ENCODE data around the gene DCST1. TPM values are rescaled to one million over a fixed set of nuclear protein-coding genes. Genes with fewer than 3 reads are reported as not detected.
A peak's percentile ranks its signal among the peaks of the same experiment; 100 is the strongest.

The DCST1 gene
- total and polyA plus RNA-seq, 2 donors (not counting 3 experiments of a cell fraction or from before 2014, with no cell fraction given) = not detected

DNA sequence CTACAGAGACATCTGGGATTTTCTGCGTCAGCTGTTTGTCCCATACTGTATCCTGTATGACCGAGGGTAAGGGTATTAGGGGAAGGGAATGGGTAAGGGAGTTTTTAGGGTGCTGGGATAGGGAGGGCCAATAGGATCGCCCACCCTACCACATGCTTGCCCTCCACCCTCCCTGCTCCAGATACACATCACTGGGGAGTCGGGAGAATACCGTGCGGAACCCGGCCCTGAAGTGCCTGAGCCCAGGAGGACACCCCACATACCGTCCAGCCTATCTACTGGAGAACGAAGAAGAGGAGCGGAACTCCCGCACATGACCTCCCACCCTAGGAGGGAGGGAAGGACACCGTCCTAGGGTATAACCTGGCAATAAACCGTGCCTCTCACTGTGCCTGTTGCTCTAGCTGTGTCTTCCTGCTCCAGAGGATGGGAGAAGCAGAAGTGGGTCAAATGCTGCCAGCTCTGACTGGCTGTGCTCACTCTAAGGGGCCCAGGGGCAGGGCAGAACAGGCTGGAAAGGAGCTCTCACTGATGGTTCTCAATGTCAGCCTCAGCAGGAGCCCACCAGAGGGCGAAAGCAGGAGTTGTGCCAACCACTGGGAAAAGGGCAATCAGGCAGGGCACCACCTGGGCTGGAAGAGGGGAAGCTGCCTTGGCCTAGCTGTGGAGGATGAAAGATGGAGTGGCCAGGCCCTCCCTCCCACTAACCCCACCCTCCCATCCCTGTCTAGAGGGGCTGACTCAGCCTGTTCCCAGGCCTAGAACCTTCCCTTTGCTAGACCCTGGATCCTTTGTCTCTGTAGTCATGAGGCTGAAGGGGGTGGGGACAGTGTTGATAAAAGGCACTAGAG lies 40.7 kb upstream of the DCST1 start:
- DNase-seq (ENCODE audit: low read depth, low spot score) (no peak), FAIRE-seq (no peak)
- ChIA-PET CTCF (interaction anchor here (0.5 to 4.7 kb wide), 19 partner anchors 10 to 174 kb away, joined by 3 to 65 read pairs (median 5); partner anchors contain the start of genes ADAM15, EFNA4, FLAD1 and PBXIP1), POLR2A (interaction anchor here (0.9 to 1.7 kb wide), 3 partner anchors 9 to 24 kb away, joined by 3 to 5 read pairs (median 4); no protein-coding TSS in a partner anchor)
- Histone ChIP-seq H3K4me1 (ENCODE audit: control insufficient read depth, extremely low read depth, insufficient read depth, low read length) (peaks cover 2% of the 10 kb centered on the region), H3K27me3 (ENCODE audit: control insufficient read depth in 2 of 2, insufficient read depth in 2 of 2, low read length in 2 of 2) (no peaks in the 10 kb centered on the region), H2AFZ (ENCODE audit: low read depth, low read length) (no peak overlapping the region), H3K36me3 (ENCODE audit: control insufficient read depth in 2 of 2, extremely low read depth in 1 of 2, insufficient read depth in 2 of 2, low read length in 2 of 2) (peaks cover 3 to 18% of the 10 kb centered on the region in 2 experiments), H3K27ac (ENCODE audit: insufficient read depth, low read depth, low read length) (no peak overlapping the region), H3K4me2 (ENCODE audit: insufficient read depth, low read length) (no peak overlapping the region), H4K20me1 (replicated peaks; ENCODE audit: control insufficient read depth, extremely low read depth, insufficient read depth, low read length) (no peaks in the 10 kb centered on the region), H3K9ac (replicated peaks; ENCODE audit: extremely low read depth, insufficient read depth, low read length) (no peak overlapping the region), H3K4me3 (replicated peaks in 1 of 3; ENCODE audit: insufficient read depth in 1 of 3, low read depth in 1 of 3, low read length in 3 of 3) (no peak overlapping the region), H3K9me3 (replicated peaks; ENCODE audit: control insufficient read depth, insufficient read depth, low read length) (no peaks in the 10 kb centered on the region), H3K9me1 (replicated peaks; ENCODE audit: control insufficient read depth, extremely low read depth, insufficient read depth, low read length) (no peaks in the 10 kb centered on the region), H3K79me2 (ENCODE audit: control insufficient read depth, insufficient read depth, low read length) (peaks cover 4% of the 10 kb centered on the region)
- no TSS peak for BruUV-seq (replicated peaks)
- dilution Hi-C loops (cut with MboI; ENCODE audit: extremely low pct_ligation_motif_present, low sequenced_read_pairs) = no loop called here
- intact Hi-C loops (cut with micrococcal nuclease) = no loop called here
- TF ChIP-seq JUN (IDR thresholded peaks at IDR 0.05; ENCODE audit: borderline replicate concordance, insufficient read depth, insufficient read length, low read depth) = no peak
- TF ChIP-seq FOS (IDR thresholded peaks at IDR 0.05; ENCODE audit: borderline replicate concordance, insufficient read depth, low read length) = no peak
- peak; percentile 41 for TF ChIP-seq POLR2AphosphoS5 (IDR thresholded peaks at IDR 0.05; ENCODE audit: insufficient read depth, low read depth, low read length)
- TF ChIP-seq POLR2A (IDR thresholded peaks at IDR 0.05; ENCODE audit: low read depth, low read length) = no peak
- no peak for TF ChIP-seq GATA2 (IDR thresholded peaks at IDR 0.05; ENCODE audit: insufficient read depth, insufficient read length, low read depth, low read length)
- TF ChIP-seq, protein P1, sequence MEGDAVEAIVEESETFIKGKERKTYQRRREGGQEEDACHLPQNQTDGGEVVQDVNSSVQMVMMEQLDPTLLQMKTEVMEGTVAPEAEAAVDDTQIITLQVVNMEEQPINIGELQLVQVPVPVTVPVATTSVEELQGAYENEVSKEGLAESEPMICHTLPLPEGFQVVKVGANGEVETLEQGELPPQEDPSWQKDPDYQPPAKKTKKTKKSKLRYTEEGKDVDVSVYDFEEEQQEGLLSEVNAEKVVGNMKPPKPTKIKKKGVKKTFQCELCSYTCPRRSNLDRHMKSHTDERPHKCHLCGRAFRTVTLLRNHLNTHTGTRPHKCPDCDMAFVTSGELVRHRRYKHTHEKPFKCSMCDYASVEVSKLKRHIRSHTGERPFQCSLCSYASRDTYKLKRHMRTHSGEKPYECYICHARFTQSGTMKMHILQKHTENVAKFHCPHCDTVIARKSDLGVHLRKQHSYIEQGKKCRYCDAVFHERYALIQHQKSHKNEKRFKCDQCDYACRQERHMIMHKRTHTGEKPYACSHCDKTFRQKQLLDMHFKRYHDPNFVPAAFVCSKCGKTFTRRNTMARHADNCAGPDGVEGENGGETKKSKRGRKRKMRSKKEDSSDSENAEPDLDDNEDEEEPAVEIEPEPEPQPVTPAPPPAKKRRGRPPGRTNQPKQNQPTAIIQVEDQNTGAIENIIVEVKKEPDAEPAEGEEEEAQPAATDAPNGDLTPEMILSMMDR (IDR thresholded peaks at IDR 0.05; ENCODE audit: extremely low read depth in 1 of 2, insufficient read depth in 1 of 2, low read depth in 1 of 2, low read length in 2 of 2) = peak in 1 of 2 donors; percentile 40
- TF ChIP-seq, protein P2, sequence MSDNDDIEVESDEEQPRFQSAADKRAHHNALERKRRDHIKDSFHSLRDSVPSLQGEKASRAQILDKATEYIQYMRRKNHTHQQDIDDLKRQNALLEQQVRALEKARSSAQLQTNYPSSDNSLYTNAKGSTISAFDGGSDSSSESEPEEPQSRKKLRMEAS (IDR thresholded peaks at IDR 0.05; ENCODE audit: insufficient read depth, insufficient read length) = no peak
- no peak for TF ChIP-seq MYC (IDR thresholded peaks at IDR 0.05; ENCODE audit: low read depth, low read length)
- TF ChIP-seq EZH2 (IDR thresholded peaks at IDR 0.05; ENCODE audit: borderline replicate concordance, low read depth, low read length, severe bottlenecking) = no peak
